Activated CD4-positive, alpha-beta memory T cell treated with anti-CD3 and anti-CD28 coated beads, Interleukin-2, amount 10 ng/mL, durations not matched to agents 7 days and 5 days (primary cell): ENCODE results near the gene PFKP. TPM values are rescaled to one million over a fixed set of nuclear protein-coding genes. Genes with fewer than 3 reads are reported as not detected.
"Not testable (repeated sequence)": the region's sequence is repeated elsewhere in the genome, so short reads cannot be mapped to it uniquely, and the experiment has no call there.

Source experiments
- CTCF ChIA-PET: fragments of 350-600 bp; sonication (Branson Sonifier 250); formaldehyde crosslinking; loops from one replicate; lab custom pipeline; 2021; ENCODE audit warnings: antibody characterized with exemption, inconsistent platforms; lab: Charles Lee
- POLR2A ChIA-PET: fragments of 350-600 bp; sonication (Branson Sonifier 250); formaldehyde crosslinking; loops from one replicate; lab custom pipeline; 2021; ENCODE audit warnings: antibody characterized with exemption; lab: Charles Lee
- DNase-seq: peaks from one replicate; pipeline ENCODE4 v3.0.0-alpha.2; 2020
- H3K27ac Mint-ChIP-seq: one replicate; pipeline ENCODE4 v1.8.0; 2021; ENCODE audit warnings: mild to moderate bottlenecking, mixed read lengths
- H3K27me3 Mint-ChIP-seq: one replicate; pipeline ENCODE4 v1.8.0; 2021; ENCODE audit warnings: mixed read lengths
- H3K36me3 Mint-ChIP-seq: one replicate; pipeline ENCODE4 v1.8.0; 2021; ENCODE audit warnings: low read depth, mixed read lengths
- H3K4me1 Mint-ChIP-seq: one replicate; pipeline ENCODE4 v1.8.0; 2021; ENCODE audit warnings: mixed read lengths
- H3K4me3 Mint-ChIP-seq: one replicate; pipeline ENCODE4 v1.8.0; 2021; ENCODE audit warnings: mild to moderate bottlenecking, mixed read lengths
- H3K9me3 Mint-ChIP-seq: one replicate; pipeline ENCODE4 v1.8.0; 2021; ENCODE audit warnings: mixed read lengths
- total RNA-seq, 2 experiments: library from RNA; stranded (reverse); gene quantifications; one replicate each; pipeline ENCODE4 v1.2.3, GENCODE V29; 2021

PFKP gene
- total RNA-seq, 2 experiments from 2014 or later, result 214 to 215 TPM

DNA sequence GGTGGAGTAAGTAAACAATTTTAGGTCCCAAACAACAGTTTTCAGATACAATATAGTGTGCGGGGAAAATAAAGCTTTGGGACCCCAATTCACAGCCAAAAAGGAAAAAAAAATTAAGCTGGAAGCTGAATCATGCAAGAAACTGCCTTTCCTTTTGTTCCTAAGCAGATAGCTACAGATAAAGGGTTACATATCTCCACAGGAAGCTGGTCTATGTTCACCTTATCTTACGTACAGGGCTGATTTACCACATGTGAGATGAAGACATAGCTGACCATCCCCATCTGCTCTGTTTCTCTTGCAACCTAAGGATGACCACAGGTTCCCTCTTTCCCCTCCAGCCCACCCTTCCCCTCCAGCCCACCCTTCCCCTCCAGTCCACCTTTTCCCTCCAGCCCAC lies 14.2 kb upstream of the PFKP start:
- Mint-ChIP-seq H3K36me3 (no peaks in the 10 kb centered on the region), H3K4me3 (no peak overlapping the region), H3K4me1 (peaks cover 7% of the 10 kb centered on the region), H3K27ac (no peak overlapping the region), H3K9me3 (no peaks in the 10 kb centered on the region), H3K27me3 (peaks cover 46% of the 10 kb centered on the region)
- DNase-seq, result no peak
- ChIA-PET CTCF (no interaction called here), POLR2A (no interaction called here)

DNA sequence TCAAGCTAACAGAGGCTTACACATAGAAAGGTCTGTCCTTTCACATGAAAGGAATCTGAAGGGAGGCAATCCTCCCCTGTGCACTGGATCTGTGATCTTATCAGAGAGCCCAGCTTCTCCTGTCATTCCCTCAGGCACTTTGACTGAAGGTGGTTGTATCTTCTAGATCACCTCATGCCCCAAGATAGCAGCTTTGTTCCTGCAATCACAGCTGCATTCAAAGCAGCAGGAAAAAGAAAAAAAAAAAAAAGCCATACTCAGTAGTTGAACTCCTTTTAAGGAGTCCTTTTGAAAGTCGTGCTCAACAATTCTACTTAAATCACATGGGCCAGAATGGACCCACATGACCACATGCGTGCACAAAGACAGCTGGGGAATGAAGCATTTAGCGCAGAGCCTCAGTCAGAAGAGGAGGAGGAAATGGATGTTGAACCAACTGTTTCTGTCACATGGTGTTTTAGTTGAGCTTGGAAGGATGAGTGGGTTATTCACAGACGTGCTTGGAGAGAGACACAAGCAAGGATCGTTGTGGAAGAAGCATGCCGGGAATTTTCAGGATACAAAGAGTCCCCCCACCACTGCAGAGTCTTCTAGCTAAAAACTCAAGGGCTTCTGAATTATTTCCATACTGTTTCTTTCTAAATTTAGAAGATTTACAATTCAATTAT lies 13.0 kb upstream of the PFKP start:
- no peak for DNase-seq
- ChIA-PET CTCF (interaction anchor here (0.7 kb wide), 1 partner anchor 426 kb away, joined by 4 read pairs; no protein-coding TSS in a partner anchor), POLR2A (no interaction called here)
- Mint-ChIP-seq H3K4me3 (no peak overlapping the region), H3K4me1 (peaks cover 10% of the 10 kb centered on the region), H3K27ac (no peak overlapping the region), H3K9me3 (no peaks in the 10 kb centered on the region), H3K36me3 (no peaks in the 10 kb centered on the region), H3K27me3 (peaks cover 53% of the 10 kb centered on the region)

- no peak for DNase-seq
- Mint-ChIP-seq H3K4me3 (no peak overlapping the region), H3K27ac (no peak overlapping the region), H3K4me1 (peaks cover 10% of the 10 kb centered on the region), H3K9me3 (no peaks in the 10 kb centered on the region), H3K36me3 (no peaks in the 10 kb centered on the region), H3K27me3 (peaks cover 54% of the 10 kb centered on the region)
- ChIA-PET POLR2A (no interaction called here), CTCF (no interaction called here)
These were observed 12.5 kb upstream of the PFKP start for GRCh38 chr10:3054851-3055199.

- H3K27me3 Mint-ChIP-seq, result peaks cover 48% of the 10 kb centered on the region
- ChIA-PET CTCF (no interaction called here), POLR2A (interaction anchor here (1.1 kb wide), 1 partner anchor 15 kb away, joined by 3 read pairs; no protein-coding TSS in a partner anchor)
These were observed 10.9 kb upstream of the PFKP start for GRCh38 chr10:3056280-3057037.

GRCh38 chr10:3057946-3058345 lies 9.4 kb upstream of the PFKP start:
- Mint-ChIP-seq H3K4me3 (no peak overlapping the region), H3K27ac (no peak overlapping the region), H3K4me1 (peaks cover 10% of the 10 kb centered on the region), H3K27me3 (peaks cover 48% of the 10 kb centered on the region), H3K36me3 (no peaks in the 10 kb centered on the region), H3K9me3 (no peaks in the 10 kb centered on the region)
- ChIA-PET POLR2A (interaction anchor here (1.1 kb wide), 1 partner anchor 13 kb away, joined by 3 read pairs; no protein-coding TSS in a partner anchor), CTCF (no interaction called here)
- DNase-seq, result peak; percentile 42

More at GRCh38 chr10:3056280-3057037, 10.9 kb upstream of the PFKP start:
- DNase-seq, result no peak
- Mint-ChIP-seq H3K4me3 (no peak overlapping the region), H3K4me1 (peaks cover 10% of the 10 kb centered on the region), H3K27ac (no peak overlapping the region), H3K36me3 (no peaks in the 10 kb centered on the region), H3K9me3 (no peaks in the 10 kb centered on the region)

DNA sequence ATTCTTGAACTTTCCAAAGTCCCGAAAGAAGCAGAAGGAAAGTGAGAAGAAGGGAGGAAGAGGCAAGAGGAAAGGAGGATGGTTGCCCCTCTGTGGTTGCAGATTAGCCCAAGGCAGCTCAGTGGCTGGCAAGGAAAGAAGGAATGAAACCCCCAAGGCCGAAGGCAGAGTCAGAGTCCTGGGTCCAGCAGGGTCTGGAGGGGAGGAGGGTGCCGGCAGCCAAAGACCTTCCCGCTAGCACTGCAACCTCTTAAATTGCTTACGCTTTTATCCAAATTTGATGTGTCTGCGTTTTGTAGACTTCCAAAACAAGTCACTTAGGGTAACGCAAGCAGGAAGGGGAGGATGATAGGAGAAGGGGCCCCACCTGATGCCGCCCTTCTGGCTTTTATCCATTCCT lies 7.4 kb upstream of the PFKP start:
- H3K4me1 Mint-ChIP-seq, result peaks cover 10% of the 10 kb centered on the region
- POLR2A ChIA-PET, result no interaction called here
- CTCF ChIA-PET, result no interaction called here
- H3K27ac Mint-ChIP-seq, result no peak overlapping the region
- H3K9me3 Mint-ChIP-seq, result no peaks in the 10 kb centered on the region
- H3K27me3 Mint-ChIP-seq, result peaks cover 37% of the 10 kb centered on the region
- H3K4me3 Mint-ChIP-seq, result no peak overlapping the region
- H3K36me3 Mint-ChIP-seq, result no peaks in the 10 kb centered on the region
- no peak for DNase-seq

GRCh38 chr10:3060481-3060889 lies 6.9 kb upstream of the PFKP start:
- no peak overlapping the region for H3K27ac Mint-ChIP-seq
- DNase-seq, result no peak
- H3K4me1 Mint-ChIP-seq, result peaks cover 10% of the 10 kb centered on the region
- no peaks in the 10 kb centered on the region for H3K9me3 Mint-ChIP-seq
- H3K36me3 Mint-ChIP-seq, result no peaks in the 10 kb centered on the region
- ChIA-PET POLR2A (no interaction called here), CTCF (no interaction called here)
- H3K4me3 Mint-ChIP-seq, result no peak overlapping the region
- H3K27me3 Mint-ChIP-seq, result peaks cover 33% of the 10 kb centered on the region

GRCh38 chr10:3061323-3061898 lies 5.9 kb upstream of the PFKP start:
- POLR2A ChIA-PET, H3K4me3 Mint-ChIP-seq, H3K27ac Mint-ChIP-seq: not testable (repeated sequence)

GRCh38 chr10:3062502-3063186 lies 4.7 kb upstream of the PFKP start:
- H3K4me1 Mint-ChIP-seq, result peaks cover 8% of the 10 kb centered on the region
- no peak for DNase-seq
- no peak overlapping the region for H3K4me3 Mint-ChIP-seq
- no peaks in the 10 kb centered on the region for H3K9me3 Mint-ChIP-seq
- H3K36me3 Mint-ChIP-seq, result no peaks in the 10 kb centered on the region
- H3K27me3 Mint-ChIP-seq, result peaks cover 25% of the 10 kb centered on the region
- H3K27ac Mint-ChIP-seq, result no peak overlapping the region
- CTCF ChIA-PET, result no interaction called here
- POLR2A ChIA-PET, result no interaction called here

More at GRCh38 chr10:3061323-3061898, 5.9 kb upstream of the PFKP start:
- peaks cover 35% of the 10 kb centered on the region for H3K27me3 Mint-ChIP-seq
- H3K9me3 Mint-ChIP-seq, DNase-seq, H3K36me3 Mint-ChIP-seq, CTCF ChIA-PET, H3K4me1 Mint-ChIP-seq: not testable (repeated sequence)

GRCh38 chr10:3064423-3064822 lies 2.9 kb upstream of the PFKP start:
- ChIA-PET POLR2A (no interaction called here), CTCF (interaction anchor here (1.0 kb wide), 1 partner anchor 135 kb away, joined by 3 read pairs; no protein-coding TSS in a partner anchor)
- Mint-ChIP-seq H3K4me1 (peaks cover 4% of the 10 kb centered on the region), H3K9me3 (no peaks in the 10 kb centered on the region), H3K36me3 (peaks cover 9% of the 10 kb centered on the region), H3K27ac (no peak overlapping the region), H3K4me3 (no peak overlapping the region), H3K27me3 (peaks cover 12% of the 10 kb centered on the region)
- DNase-seq, result no peak

- CTCF ChIA-PET, result no interaction called here
- H3K4me3 Mint-ChIP-seq, result peak overlapping the region; percentile 48
These were observed 1.7 kb upstream of the PFKP start for GRCh38 chr10:3065622-3066021.

GRCh38 chr10:3066317-3067117 lies 831 bp upstream of the PFKP start:
- Mint-ChIP-seq H3K27ac (no peak overlapping the region), H3K27me3 (peaks cover 8% of the 10 kb centered on the region), H3K4me1 (peaks cover 23% of the 10 kb centered on the region), H3K4me3 (peak overlapping the region; percentile 72), H3K36me3 (peaks cover 27% of the 10 kb centered on the region), H3K9me3 (no peaks in the 10 kb centered on the region)
- POLR2A ChIA-PET, result interaction anchor here (0.8 kb wide), 1 partner anchor 116 kb away, joined by 3 read pairs; no protein-coding TSS in a partner anchor
- CTCF ChIA-PET, result no interaction called here
- no peak for DNase-seq

More at GRCh38 chr10:3065622-3066021, 1.7 kb upstream of the PFKP start:
- POLR2A ChIA-PET, result no interaction called here
- Mint-ChIP-seq H3K27ac (no peak overlapping the region), H3K4me1 (peaks cover 16% of the 10 kb centered on the region), H3K9me3 (no peaks in the 10 kb centered on the region), H3K27me3 (peaks cover 8% of the 10 kb centered on the region), H3K36me3 (peaks cover 20% of the 10 kb centered on the region)
- DNase-seq, result no peak
